ENCODE measurements around the gene TNFRSF17. TPM values are rescaled to one million over a fixed set of nuclear protein-coding genes. Genes with fewer than 3 reads are reported as not detected.
A peak's percentile ranks its signal among the peaks of the same experiment; 100 is the strongest.
"Not testable (repeated sequence)": the region's sequence is repeated elsewhere in the genome, so short reads cannot be mapped to it uniquely, and the experiment has no call there.

Gene TNFRSF17
- polyA plus RNA-seq, 2 of the 4 experiments (the other 2 are of a cell fraction) = not detected

DNA sequence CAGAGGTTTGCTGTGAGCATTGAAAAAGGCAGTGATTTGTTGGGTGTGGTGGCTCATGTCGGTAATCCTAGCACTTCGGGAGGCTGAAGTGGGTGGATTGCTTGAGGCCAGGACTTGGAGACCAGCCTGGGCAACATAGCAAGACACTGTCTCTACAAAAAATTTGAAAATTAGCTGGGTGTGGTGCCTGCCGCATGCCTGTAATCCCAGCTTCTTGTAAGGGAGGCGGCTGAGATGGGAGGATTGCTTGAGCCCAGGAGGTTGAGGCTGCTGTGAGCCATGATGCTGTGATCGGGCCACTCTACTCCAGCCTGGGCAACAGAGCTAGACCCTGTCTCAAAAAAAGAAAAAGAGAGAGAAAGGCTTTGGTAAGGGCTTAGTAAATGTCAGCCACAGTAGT lies 16.2 kb upstream of the TNFRSF17 start (continued):
- TF ChIP-seq, protein P1, sequence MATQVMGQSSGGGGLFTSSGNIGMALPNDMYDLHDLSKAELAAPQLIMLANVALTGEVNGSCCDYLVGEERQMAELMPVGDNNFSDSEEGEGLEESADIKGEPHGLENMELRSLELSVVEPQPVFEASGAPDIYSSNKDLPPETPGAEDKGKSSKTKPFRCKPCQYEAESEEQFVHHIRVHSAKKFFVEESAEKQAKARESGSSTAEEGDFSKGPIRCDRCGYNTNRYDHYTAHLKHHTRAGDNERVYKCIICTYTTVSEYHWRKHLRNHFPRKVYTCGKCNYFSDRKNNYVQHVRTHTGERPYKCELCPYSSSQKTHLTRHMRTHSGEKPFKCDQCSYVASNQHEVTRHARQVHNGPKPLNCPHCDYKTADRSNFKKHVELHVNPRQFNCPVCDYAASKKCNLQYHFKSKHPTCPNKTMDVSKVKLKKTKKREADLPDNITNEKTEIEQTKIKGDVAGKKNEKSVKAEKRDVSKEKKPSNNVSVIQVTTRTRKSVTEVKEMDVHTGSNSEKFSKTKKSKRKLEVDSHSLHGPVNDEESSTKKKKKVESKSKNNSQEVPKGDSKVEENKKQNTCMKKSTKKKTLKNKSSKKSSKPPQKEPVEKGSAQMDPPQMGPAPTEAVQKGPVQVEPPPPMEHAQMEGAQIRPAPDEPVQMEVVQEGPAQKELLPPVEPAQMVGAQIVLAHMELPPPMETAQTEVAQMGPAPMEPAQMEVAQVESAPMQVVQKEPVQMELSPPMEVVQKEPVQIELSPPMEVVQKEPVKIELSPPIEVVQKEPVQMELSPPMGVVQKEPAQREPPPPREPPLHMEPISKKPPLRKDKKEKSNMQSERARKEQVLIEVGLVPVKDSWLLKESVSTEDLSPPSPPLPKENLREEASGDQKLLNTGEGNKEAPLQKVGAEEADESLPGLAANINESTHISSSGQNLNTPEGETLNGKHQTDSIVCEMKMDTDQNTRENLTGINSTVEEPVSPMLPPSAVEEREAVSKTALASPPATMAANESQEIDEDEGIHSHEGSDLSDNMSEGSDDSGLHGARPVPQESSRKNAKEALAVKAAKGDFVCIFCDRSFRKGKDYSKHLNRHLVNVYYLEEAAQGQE (IDR thresholded peaks at IDR 0.05) = no peak
- TF ChIP-seq RCOR1 (IDR thresholded peaks at IDR 0.05; ENCODE audit: low read depth, low read length) (no peak), CHD2 (IDR thresholded peaks at IDR 0.05; ENCODE audit: low read length, partially characterized antibody) (no peak)

DNA sequence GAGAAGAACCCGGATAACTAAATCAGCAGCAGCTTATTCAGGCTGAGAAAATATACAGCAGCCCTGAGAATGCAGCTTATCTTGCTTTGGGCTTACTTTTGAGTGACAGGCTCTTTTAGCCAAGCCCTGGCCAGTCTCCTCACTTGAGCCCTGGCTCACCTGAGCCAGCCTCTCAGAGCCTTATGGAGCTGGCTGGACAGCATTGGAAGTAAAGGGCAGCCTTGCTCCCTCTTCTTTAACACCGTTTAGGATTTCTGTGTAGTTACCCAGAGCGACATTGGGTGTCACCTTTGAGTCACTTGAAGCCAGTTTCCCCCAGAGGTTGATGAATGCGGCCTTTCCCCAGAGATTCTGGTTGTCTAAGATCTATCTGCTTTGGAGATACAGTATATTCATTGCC lies 15.5 kb upstream of the TNFRSF17 start:
- WGBS (ENCODE audit: missing lambda C conversion rate) = 27% methylated on average over 4 of the region's 4 CpGs

GRCh38 chr16:11950388-11950787 lies 14.6 kb upstream of the TNFRSF17 start:
- FAIRE-seq = no peak
- ChIA-PET POLR2A (no interaction called here), CTCF (no interaction called here)
- Histone ChIP-seq H3K4me2 (no peak overlapping the region), H3K27ac (no peak overlapping the region), H3K4me3 (no peak overlapping the region), H3K4me1 (no peaks in the 10 kb centered on the region), H3K9me3 (no peaks in the 10 kb centered on the region)
- DNase-seq (ENCODE audit: low read depth in 1 of 2, low spot score in 1 of 2) = no peak
- ATAC-seq = no peak; a peak in 1 of 6 replicates
- WGBS (ENCODE audit: missing lambda C conversion rate) = 82% methylated on average over 5 of the region's 5 CpGs
- TF ChIP-seq FOSL2 (IDR thresholded peaks at IDR 0.05) (no peak), FOSL2 (CRISPR knock-in tag; IDR thresholded peaks at IDR 0.05) (no peak), BHLHE40 (IDR thresholded peaks at IDR 0.05; ENCODE audit: low read depth, low read length) (no peak), NR3C1 (IDR thresholded peaks at IDR 0.05) (no peak), ATOH8 (CRISPR knock-in tag; IDR thresholded peaks at IDR 0.05; ENCODE audit: low read depth) (no peak)
- TF ChIP-seq, protein P2, sequence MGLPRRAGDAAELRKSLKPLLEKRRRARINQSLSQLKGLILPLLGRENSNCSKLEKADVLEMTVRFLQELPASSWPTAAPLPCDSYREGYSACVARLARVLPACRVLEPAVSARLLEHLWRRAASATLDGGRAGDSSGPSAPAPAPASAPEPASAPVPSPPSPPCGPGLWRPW (IDR thresholded peaks at IDR 0.05) = no peak

More for the DNA sequence above, 15.5 kb upstream of the TNFRSF17 start:
- peak; percentile 55 to 62 for DNase-seq (ENCODE audit: low read depth in 1 of 2, low spot score in 1 of 2)
- FAIRE-seq = no peak
- no peaks in the 10 kb centered on the region for H3K9me3 ChIP-seq
- peak; percentile 60 to 69 for TF ChIP-seq RAD21 (conservative IDR thresholded peaks at IDR 0.05 in 1 of 2, IDR thresholded peaks at IDR 0.05 in 1 of 2)
- TF ChIP-seq RNF2 (IDR thresholded peaks at IDR 0.05; ENCODE audit: borderline replicate concordance, low read depth) = no peak
- peak; percentile 66 for TF ChIP-seq SMC3 (IDR thresholded peaks at IDR 0.05)
- TF ChIP-seq ZFP36 (IDR thresholded peaks at IDR 0.05; ENCODE audit: borderline replicate concordance, partially characterized antibody) = no peak
- no peak for TF ChIP-seq HDAC2 (IDR thresholded peaks at IDR 0.05)
- TF ChIP-seq, protein P2 (IDR thresholded peaks at IDR 0.05) = no peak
- no peak for TF ChIP-seq HOXB13 (CRISPR knock-in tag; IDR thresholded peaks at IDR 0.05; ENCODE audit: low read depth)
- peak; percentile 60 for TF ChIP-seq CTCF (IDR thresholded peaks at IDR 0.05)
- no peak overlapping the region for H3K4me2 ChIP-seq
- H3K4me1 ChIP-seq = no peaks in the 10 kb centered on the region
- no peak overlapping the region for H3K27ac ChIP-seq
- CTCF ChIA-PET = interaction anchor here (0.6 to 2.4 kb wide), 12 partner anchors 9 to 119 kb away, joined by 3 to 27 read pairs (median 3); partner anchors contain the start of genes SNX29 and TNFRSF17
- ATAC-seq = peak; percentile 95 to 98
- POLR2A ChIA-PET = interaction anchor here (1.6 kb wide), 1 partner anchor 27 kb away, joined by 4 read pairs; the partner anchor contains the start of gene SNX29
- no peak overlapping the region for H3K4me3 ChIP-seq

DNA sequence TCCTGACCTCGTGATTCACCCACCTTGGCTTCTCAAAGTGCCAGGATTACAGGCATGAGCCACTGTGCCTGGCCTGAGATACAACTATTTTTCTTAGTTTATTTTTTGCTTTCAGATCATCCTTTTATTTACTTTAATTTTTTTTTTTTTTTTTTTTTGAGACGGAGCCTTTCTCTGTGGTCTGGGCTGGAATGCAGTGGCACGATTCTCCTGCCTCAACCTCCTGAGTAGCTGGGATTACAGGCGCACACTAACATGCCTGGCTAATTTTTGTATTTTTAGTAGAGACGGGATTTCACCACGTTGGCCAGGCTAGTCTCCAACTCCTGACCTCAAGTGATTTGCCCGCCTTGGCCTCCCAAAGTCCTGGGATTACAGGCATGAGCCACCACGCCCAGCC lies 11.4 kb upstream of the TNFRSF17 start:
- H3K4me2 ChIP-seq; ATAC-seq; H3K4me1 ChIP-seq; POLR2A ChIA-PET; H3K27ac ChIP-seq; DNase-seq (ENCODE audit: low read depth in 1 of 2, low spot score in 1 of 2); H3K4me3 ChIP-seq; FAIRE-seq; H3K9me3 ChIP-seq: not testable (repeated sequence)
- 62% methylated on average over 8 of the region's 8 CpGs for WGBS (ENCODE audit: missing lambda C conversion rate)
- CTCF ChIA-PET = interaction anchor here (2.8 kb wide), 1 partner anchor 115 kb away, joined by 14 read pairs; no protein-coding TSS in a partner anchor

All from A549 (cell line).